Subcutaneous adipose tissue (tissue), 4 donors: ENCODE measurements around the gene DOCK2. TPM values are rescaled to one million over a fixed set of nuclear protein-coding genes. Genes with fewer than 3 reads are reported as not detected.

Source experiments
- CTCF ChIP-seq: fragments of 450-650 bp; IDR thresholded peaks from one replicate; pipeline ENCODE4 v1.5.1; 2016; ENCODE audit warnings: low read depth, mild to moderate bottlenecking, control low read depth, antibody characterized with exemption, moderate library complexity
- total RNA-seq, 4 donors: library from RNA; depleted of rRNA; stranded (reverse); fragments of >200 nt; gene quantifications; one replicate each; pipeline ENCODE4 v1.1.0, GENCODE V29; 2016

Gene DOCK2
- total RNA-seq, 4 donors from 2014 or later: 23.9 to 101 (median 51.1) TPM

- TF ChIP-seq CTCF: no peak
These were observed 162.0 kb downstream of the DOCK2 start for GRCh38 chr5:169798906-169799660.

GRCh38 chr5:169801324-169801777 lies 164.3 kb downstream of the DOCK2 start:
- TF ChIP-seq CTCF: no peak

- TF ChIP-seq CTCF: no peak
These were observed 164.7 kb downstream of the DOCK2 start for GRCh38 chr5:169801781-169802180.

- TF ChIP-seq CTCF: no peak
These were observed 166.3 kb downstream of the DOCK2 start for GRCh38 chr5:169803077-169803981.

- no peak for TF ChIP-seq CTCF
These were observed 167.8 kb downstream of the DOCK2 start for GRCh38 chr5:169804861-169805260.

- no peak for TF ChIP-seq CTCF
These were observed 168.5 kb downstream of the DOCK2 start for GRCh38 chr5:169805527-169805934.
